UCSD-AML1 (cell line): ENCODE data around the gene SCNN1G.

Experiments
- DNase-seq: peaks from one replicate; lab custom pipeline; 2025; ENCODE audit not compliant: unreplicated experiment; lab: John Stamatoyannopoulos, UW

The SCNN1G gene

DNA sequence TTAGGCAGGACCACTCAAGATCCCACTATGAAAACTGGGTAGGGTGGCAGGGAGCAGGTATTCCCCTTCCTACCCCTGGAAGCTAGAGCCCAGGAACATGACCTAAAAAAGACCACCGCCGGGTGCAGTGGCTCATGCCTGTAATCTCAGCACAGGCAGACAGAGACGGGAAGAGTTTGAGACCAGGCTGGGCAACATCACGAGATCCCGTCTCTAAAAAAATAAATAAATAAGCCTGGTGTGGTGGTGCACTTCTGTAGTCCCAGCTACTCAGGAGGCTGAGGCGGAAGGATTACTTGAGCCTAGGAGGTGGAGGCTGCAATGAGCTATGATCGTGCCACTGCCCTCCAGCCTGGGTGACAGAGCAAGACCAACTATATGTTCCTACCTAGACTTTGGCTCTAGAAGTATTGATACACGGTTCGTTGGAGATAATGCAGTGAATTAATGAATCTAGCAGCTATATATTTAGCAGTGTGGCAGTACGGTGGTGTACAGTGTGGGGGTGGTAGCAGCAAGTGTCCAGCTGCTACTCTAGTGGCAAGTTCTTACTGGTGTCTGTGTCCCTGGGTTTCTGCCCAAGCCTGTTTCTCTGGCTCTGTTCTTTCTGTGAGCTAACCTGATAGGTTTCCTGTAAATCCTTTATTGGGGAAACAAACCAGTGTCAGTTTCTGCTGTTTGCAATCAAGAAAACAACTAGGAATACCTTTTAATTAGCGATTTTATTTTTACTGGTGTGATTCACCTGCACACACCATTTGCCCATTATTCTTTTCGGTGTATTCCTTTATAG is 30.0 kb upstream of the SCNN1G start:
- no peak for DNase-seq

DNA sequence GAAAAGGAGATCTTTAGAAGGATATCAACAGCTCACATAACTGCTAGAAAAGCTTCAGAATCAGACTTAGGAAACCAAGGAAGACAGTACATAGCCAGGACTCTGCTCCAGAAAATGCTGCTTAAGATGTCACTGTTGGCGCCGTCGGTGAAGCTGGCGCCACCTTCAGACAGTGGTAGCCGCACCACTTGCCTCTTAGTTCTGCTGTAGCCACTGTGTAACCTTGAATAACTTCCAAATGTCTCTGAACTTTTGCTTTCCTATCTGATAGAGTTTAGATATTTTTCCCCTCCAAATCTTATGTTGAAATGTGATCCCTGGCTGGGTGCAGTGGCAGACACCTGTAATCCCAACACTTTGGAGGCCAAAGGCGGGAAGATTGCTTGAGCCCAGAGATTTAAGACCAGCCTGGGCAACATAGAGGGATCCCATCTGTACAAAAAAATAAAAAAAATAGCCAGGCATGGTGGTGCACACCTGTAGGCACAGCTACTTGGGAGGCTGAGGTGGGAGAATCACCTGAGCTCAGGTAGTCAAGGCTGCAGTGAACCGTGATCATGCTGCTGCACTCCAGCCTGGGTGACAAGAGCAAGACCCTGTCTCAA is 27.0 kb upstream of the SCNN1G start:
- peak; percentile 19 for DNase-seq

DNA sequence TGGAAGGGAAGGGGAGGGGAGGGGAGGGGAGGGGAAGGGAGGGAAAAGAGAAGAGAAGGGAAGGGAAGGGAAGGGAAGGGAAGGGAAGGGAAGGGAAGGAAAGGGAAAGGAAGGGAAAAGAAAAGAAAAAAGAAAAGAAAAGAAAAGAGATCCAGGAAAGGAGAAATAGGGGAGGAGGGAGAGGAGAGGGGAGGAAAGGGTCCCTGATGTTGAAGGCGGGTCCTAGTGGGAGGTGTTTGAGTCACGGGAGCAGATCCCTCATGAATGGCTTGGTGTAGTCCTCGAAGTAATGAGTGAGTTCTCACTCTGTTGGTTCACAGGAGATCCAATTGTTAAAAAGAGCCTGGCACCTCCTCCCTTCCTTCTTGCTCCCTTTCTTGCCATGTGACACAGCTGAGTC is 26.4 kb upstream of the SCNN1G start:
- DNase-seq, result no peak

DNA sequence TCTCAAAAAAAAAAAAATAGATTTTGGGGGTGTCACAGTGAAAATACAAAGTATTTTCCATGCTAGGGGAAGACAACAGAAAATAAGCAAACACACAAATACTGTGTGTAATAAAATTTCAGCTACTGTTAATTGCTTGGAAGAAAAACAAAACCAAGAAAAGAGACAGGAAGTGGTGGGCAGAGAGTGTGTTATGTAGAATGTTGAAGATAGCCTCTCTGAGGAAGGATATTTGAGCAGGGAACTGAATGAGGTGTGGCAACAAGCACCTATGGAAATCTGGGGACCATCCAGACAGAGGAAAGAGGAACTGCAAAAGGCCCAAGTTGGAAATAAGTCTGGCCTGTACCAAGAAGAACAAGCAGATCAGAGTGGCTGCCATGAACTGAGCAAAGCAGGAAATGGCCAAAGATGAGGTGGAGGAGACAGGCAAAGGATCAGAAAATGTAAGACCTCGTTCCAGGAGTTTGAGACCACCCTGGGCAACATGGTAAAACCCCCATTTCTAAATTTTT is 25.5 kb upstream of the SCNN1G start:
- no peak for DNase-seq

DNA sequence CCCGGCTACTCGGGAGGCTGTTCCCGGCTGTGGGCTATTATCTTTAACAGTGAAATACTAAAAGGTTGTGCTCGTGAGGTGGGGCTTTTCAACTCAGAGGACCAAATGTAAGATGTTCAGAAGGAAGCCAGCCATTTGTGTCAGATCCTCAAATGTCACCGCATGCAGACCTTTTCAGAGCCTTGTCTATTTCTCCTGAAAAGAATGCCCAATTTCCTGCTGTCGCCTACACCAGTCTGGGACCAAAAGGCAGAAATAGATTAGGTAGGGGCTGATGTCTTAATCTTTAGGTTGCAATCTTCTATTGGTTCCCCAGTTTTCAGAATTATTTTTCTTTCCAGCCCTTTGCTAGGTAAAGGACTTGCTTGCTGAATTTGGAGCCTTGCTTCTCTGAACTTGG is 24.4 kb upstream of the SCNN1G start:
- no peak for DNase-seq

DNA sequence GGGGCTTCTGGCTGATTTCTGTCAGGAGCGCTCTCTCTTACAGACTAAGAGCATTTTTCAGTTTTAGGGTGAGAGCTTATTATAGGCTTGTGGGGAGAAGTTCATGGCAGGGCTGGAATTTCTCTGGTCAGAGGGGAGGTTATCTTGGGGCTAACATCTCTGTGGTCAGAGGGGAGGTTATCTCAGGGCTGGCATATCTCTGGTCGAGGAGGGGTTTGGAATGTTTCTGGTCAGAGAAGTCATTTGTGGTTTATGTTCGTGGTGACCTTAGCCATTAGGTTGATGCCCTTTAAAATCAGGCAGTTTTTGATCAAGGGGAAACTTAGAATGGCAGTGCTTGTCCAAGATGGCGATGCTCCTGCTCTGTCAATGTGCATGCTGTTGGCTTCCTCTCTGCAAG is 22.5 kb upstream of the SCNN1G start:
- DNase-seq, result no peak

DNA sequence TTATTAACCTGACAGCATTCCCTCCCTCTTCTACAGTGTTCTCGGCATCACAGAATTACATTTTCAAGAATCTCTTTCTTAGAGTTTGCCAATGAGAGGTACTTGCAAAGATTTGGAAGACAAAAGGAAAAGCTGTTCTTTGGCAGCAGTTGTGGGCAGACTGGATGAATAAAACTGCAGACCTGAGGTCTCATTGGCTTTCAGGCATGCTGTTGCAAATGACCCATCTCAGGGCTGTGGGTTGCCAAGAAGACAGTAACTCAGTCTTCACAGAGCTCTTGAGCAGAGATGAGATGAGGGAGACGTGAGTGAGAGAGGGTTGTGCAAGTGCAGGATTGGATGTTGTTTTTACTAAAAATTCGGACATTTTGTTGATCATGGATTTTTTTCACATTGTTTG is 22.0 kb upstream of the SCNN1G start:
- DNase-seq, result no peak

DNA sequence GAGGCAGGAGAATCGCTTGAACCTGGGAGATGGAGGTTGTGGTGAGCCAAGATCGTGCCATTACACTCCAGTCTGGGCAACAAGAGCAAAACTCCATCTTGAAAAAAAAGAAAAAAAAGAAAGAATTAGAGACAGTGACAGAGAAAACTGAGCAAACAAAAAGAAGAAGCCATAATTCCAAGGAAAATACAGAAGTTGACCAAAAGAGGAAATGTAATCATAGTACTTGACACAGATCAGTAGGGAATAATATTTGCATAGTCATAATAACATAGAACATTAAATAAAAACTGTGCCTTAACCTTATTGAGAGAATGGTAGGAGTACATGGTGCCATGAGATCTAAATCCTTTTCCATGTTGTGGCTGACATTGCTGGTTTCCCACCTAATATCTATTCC is 18.6 kb upstream of the SCNN1G start:
- no peak for DNase-seq

DNA sequence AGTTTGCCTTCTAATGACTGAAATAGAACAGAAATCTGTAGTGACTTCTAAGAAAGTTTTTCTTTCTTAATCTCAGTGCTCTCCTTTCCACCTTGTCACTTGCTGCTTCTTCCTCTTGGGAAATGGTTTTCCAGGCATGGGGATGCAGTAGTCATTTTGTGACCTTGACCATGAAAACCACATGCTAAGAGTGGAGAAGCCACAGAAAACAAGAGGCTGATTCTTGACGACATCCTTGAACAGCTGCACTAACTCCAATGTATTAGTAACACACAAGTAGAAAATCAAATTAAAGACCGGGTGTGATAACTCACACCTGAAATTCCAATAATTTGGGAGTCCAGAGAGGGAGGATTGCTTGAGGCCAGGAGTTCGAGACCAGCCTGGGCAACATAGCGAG is 17.8 kb upstream of the SCNN1G start:
- no peak for DNase-seq

DNA sequence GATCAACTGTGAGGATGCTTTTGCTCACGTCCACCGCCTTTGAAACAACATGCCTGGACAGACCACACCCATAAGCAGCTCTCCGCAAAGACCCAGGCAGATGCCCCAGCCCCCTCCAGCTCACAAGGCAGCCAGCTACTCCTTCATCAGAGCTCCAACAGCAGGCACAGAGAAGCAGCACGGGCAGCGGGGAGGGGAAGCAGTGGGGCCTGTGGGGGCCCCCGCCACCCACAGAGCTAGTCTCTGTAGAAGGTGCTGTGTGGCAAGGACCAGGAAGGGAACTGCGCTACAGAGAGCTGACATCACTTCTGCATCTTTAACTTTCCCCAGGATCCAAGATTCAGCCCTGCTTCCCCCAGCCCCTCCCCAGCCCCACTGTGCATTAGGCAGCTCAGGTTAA is 10.0 kb upstream of the SCNN1G start:
- no peak for DNase-seq

DNA sequence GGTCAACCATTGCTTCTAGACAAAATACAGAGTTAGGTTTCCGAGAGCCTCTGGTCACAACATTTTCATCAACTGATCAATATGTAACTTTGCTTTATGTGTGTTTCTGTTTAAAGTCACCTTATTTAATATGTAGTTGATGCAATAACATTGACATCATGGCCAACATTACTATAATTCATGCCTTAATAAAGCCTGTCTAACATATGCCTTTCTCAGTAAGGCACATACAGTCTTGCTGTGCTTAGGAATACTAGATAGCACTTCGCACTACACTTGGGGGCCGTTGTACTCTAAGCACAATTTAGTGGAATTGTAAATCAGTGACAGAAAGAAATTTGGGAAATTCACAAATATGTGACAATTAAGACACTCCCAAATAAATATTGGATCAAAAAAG is 9.6 kb upstream of the SCNN1G start:
- no peak for DNase-seq

DNA sequence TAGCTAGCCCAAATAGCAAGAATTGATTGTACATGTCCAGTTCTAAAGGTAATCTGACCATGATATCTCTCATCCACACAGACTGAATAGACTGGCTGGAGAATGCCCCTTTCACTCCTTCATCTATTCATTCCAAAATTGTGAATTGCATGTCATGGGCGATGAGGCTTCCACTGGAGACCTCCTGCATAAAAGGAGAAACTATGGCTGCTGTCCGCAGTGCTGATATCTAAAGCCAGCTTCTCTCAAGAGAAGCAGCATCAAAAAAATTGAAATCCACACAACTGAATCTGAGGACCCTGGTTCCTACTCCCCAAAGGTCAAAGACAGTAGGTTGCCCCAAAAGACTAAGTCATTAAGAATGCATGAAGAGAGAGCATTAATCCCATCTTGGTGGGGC is 7.9 kb upstream of the SCNN1G start:
- DNase-seq, result no peak

DNA sequence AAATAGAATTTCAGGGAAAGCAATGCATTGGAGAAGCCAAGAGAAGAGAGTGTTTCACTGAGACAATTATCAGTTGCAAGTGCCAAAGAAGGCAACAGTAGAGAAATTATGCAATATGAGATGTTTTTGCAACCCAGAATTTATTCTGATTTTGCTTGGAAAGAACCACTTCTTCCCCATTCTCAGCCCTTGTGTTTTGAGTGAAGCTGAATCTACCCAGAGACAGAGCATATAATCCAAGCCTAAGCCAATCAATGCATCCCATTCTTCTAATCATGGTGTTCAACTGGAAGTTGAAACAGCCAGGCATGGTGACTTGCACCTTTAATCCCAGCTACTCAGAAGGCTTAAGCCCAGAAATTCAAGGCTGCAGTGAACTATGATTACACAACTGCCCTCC is 6.9 kb upstream of the SCNN1G start:
- DNase-seq, result no peak

DNA sequence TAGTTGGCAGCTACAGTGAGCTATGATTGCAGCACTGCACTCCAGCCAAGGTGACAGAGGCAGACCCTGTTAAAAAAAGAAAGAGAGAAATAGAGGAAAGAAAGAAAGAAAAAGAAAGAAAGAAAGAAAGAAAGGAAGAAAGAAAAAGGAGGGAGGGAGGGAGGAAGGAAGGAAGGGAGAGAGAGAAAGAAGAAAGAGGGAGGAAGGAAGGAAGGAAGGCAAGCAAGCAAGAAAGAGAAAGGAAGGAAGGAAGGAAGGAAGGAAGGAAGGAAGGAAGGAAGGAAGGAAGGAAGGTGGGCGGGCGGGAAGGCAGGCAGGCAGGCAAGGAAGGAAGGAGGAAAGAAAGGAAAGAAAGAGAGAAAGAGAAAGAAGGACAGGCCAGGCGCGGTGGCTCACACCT is 1.0 kb upstream of the SCNN1G start:
- no peak for DNase-seq

DNA sequence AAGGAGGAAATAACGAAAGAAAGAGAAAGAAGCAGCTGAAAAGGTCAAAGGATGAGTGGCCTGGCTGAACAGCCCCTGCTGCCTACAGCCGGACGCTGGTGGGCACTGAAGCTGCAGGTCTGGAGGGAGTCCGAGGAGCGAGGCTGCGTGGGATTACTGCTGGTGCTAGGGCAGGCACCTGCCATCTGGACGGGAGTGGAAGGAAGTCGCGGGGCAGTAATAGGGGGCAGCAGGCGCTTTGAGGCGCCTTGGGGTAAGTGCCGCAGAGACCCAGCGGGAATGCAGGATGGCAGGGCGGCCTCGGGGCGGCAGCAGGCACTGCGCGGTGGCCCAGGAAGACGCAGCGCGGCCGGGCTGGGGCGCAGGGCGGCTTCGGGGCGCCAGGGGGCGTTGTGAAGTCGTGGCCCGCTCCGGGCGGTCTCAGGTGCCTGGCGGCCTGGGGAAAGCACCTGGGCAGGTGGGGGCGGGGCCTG is 303 bp upstream of the SCNN1G start:
- DNase-seq, result peak; percentile 78

DNA sequence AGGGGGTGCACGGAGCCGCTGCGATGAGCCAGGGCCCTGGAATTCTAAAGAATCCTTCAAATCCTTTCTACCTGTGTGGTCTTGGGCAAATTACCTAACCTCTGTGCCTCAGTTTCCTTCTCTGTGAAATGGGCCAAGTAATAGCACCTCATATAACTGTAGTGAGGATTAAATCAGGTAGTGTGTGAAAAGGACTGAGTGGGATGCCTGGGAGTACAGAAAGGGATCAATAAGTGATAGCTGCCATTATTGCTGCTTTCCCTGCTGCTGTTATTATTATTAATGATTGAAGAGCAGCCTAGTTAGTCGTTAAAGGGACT is 958 bp downstream of the SCNN1G start:
- DNase-seq, result no peak

DNA sequence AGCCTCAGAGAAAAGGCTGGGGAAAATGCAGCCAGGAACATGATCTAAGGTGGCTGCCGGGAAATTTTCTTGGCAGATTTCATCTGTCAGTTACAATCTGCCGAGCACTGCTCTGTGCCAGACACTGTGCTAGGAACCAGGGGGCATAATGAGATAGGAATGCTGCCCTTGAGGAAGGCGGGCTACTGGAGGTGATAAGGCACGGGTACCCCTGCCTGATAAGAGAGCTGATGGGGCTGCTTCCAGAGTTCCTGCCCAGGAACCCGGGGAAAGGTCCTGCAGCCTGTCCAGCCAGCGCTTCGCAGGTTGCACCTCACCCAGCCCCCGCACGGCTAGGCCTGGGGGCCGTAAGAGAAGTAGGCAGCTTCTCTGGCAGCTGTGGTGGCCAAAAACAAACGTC is 3.1 kb downstream of the SCNN1G start:
- no peak for DNase-seq

DNA sequence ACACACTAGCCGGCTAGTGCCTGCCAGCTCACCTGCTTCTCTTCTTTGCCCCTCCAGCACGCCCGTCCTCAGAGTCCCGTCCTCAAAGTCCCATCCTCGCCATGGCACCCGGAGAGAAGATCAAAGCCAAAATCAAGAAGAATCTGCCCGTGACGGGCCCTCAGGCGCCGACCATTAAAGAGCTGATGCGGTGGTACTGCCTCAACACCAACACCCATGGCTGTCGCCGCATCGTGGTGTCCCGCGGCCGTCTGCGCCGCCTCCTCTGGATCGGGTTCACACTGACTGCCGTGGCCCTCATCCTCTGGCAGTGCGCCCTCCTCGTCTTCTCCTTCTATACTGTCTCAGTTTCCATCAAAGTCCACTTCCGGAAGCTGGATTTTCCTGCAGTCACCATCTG is 3.6 kb downstream of the SCNN1G start:
- no peak for DNase-seq

DNA sequence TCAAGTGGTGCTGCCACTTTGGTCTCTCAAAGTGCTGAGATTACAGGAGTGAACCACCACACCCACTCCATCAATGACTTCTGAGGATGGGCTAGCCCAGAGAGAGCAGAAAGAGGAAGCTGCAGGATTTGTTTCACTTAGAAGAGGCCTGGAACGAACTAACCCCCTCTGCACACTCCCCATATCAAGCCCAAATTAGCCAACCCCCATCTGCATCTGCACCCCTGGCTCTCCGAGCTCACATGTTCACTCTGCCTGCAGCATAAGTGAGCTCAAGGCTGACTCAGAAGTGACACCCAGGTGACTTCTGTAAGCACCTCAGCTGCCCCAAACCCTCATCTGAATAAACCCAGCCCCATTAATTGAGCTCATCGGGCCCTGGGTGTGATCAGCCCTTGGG is 4.8 kb downstream of the SCNN1G start:
- no peak for DNase-seq

DNA sequence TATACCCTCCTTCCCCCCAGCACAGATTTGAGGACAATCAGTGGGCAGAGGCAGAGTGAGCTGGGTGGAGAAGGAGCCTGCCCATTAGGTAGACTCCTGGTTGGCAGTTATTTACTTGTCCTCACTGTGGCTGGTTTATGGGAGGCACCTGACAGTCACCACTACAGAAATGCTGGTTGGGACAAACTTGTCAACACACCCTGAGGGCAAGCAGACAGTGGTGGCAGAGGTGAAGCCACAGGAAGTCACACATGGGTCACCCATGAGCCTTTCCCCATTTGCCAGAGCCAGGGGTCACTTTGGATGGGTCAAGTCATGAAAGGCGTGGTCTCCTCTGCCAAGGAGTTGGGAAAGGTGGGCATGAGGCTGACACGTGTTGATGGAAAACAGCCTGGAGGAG is 6.4 kb downstream of the SCNN1G start:
- no peak for DNase-seq

DNA sequence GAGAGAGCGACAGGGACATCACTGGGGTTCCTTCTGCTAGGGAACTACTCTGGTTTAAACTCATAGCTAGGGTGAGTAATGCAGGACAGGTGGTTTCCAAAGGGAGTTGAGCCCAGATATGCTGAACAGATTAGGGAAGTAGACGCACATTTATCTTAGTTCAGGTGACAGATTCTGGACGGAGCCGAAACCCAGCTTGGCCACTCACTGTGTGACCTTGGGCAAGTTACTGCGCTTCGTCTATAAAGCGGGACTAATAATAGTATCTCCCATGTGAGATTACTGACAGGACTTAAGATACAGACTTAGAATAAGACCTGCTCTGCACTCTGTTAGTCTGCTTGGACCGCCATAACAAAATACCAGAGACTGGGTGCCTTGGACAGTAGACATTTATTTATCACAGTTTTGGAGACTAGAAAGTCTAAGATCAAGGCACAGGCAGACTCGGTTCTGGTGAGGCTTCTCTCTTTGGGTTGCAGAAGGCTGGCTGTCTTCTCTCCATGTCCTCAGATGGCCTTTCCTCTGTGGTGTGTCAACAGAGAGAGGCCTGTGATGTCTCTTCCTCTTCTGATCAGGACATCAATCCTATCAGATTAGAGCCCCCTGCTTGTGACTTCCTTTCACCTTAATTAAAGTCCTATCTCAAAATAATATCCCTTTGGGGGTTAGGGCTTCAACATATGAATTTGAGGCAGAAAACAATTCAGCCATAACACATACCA is 12.1 kb downstream of the SCNN1G start:
- no peak for DNase-seq

DNA sequence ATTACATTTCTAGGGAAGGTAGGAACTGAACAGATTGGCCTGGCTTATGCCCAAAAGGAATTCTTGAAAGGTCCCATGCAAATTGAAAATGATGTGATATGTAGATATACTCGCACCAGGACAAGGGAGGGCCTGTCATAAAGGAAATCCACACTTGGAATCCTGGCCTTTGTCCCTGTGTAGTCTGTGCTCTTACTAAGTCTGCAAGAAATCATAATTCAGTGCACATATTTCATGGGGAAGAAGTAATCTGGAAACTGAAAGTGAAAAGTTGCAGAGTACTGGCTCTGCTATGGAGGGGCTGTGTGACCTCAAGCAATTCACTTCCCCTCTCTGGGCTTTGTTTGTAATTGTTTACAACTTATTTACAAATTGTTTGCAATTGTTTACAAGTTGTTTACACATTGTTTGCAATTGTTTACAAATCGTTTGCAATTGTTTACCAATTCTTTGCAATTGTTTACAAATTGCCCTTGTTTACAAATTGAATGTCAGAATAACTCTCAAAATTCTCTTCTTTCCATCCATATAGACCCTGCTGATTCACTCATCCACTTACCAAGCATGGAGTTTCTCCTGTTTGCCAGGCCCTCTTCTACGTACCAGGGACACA is 12.9 kb downstream of the SCNN1G start:
- no peak for DNase-seq
